GM12878 (cell line): Measurements from ENCODE around the gene XPO5. TPM values are rescaled to one million over a fixed set of nuclear protein-coding genes. Genes with fewer than 3 reads are reported as not detected.

Experiments
- ATAC-seq: fragments of 200-7000 bp; cut with Tn5 transposase; 3 replicates; pipeline ENCODE4 v1.9.1; 2020; ENCODE audit warnings: mild to moderate bottlenecking, moderate library complexity
- BruUV-seq: library from RNA; stranded (reverse); fragments of 400-500 nt; replicated peaks from 2 replicates; lab custom pipeline; 2021; lab: Mats Ljungman, UMichigan
- CTCF ChIA-PET: fragments of 300-600 bp; sonication (Branson Sonifier 250); formaldehyde crosslinking; extraction: SDS; loops from one replicate; lab custom pipeline; 2021; ENCODE audit warnings: inconsistent platforms; lab: Yijun Ruan, JAX
- POLR2A ChIA-PET: fragments of 350-600 bp; formaldehyde crosslinking; extraction: SDS; loops from one replicate; lab custom pipeline; 2021; ENCODE audit warnings: inconsistent platforms; lab: Charles Lee
- RAD21 ChIA-PET: fragments of 300-600 bp; sonication (Branson Sonifier 250); formaldehyde crosslinking; loops from one replicate; lab custom pipeline; 2023; ENCODE audit warnings: antibody characterized with exemption; ENCODE audit not compliant: unreplicated experiment; lab: Charles Lee
- SMC1A ChIA-PET: fragments of 300-600 bp; sonication (Branson Sonifier 250); formaldehyde crosslinking; loops from one replicate; lab custom pipeline; 2023; ENCODE audit not compliant: unreplicated experiment, uncharacterized antibody; lab: Charles Lee
- DNase-seq: peaks from one replicate; pipeline ENCODE4 v3.0.0-alpha.2; 2011; ENCODE audit warnings: low read depth, low spot score
- FAIRE-seq: peaks from 3 replicates; lab custom pipeline; 2011; peaks lifted over from hg19 to GRCh38; lab: Jason Lieb, UNC
- H2AFZ ChIP-seq: 2 replicates; pipeline ENCODE4 v1.6.0; 2011; ENCODE audit warnings: low read depth, low read length, control low read depth; ENCODE audit not compliant: control insufficient read depth
- H3K27ac ChIP-seq: 2 replicates; pipeline ENCODE4 v1.5.1; 2011; ENCODE audit warnings: control low read depth; ENCODE audit not compliant: control insufficient read depth, insufficient read depth
- H3K27me3 ChIP-seq, 2 experiments: replicated peaks in 1 of 2; 2 replicates each; pipeline versions ENCODE4 v1.6.0 to v1.6.1; 2011; ENCODE audit warnings: low read length in 1 of 2; ENCODE audit not compliant: control insufficient read depth in 2 of 2, insufficient read depth in 2 of 2
- H3K36me3 ChIP-seq, 2 experiments: 2 replicates each; pipeline ENCODE4 v1.5.1; 2011; ENCODE audit warnings: low read length in 1 of 2; ENCODE audit not compliant: control insufficient read depth in 2 of 2, insufficient read depth in 2 of 2
- H3K4me1 ChIP-seq: 2 replicates; pipeline ENCODE4 v1.6.1; 2011; ENCODE audit warnings: mild to moderate bottlenecking, low read length, moderate library complexity, mixed read lengths; ENCODE audit not compliant: control insufficient read depth, insufficient read depth
- H3K4me2 ChIP-seq: 2 replicates; pipeline ENCODE4 v1.6.0; 2011; ENCODE audit warnings: control low read depth; ENCODE audit not compliant: control insufficient read depth, insufficient read depth
- H3K4me3 ChIP-seq: fragments of 200-600 bp; sonication (generic); 2 replicates; pipeline ENCODE4 v1.5.1; 2016
- H3K79me2 ChIP-seq: 2 replicates; pipeline ENCODE4 v1.6.0; 2011; ENCODE audit warnings: low read length; ENCODE audit not compliant: control insufficient read depth, insufficient read depth
- H3K9ac ChIP-seq: 2 replicates; pipeline ENCODE4 v1.8.0; 2011; ENCODE audit warnings: low read length, control low read depth, mixed read lengths; ENCODE audit not compliant: control insufficient read depth, insufficient read depth
- H3K9me3 ChIP-seq: replicated peaks from 3 replicates; pipeline ENCODE4 v1.5.1; 2011; ENCODE audit warnings: mild to moderate bottlenecking, low read length; ENCODE audit not compliant: control insufficient read depth, insufficient read depth
- H4K20me1 ChIP-seq: 2 replicates; pipeline ENCODE4 v1.6.0; 2011; ENCODE audit not compliant: control insufficient read depth, insufficient read depth
- IKZF1 ChIP-seq: fragments of 450-650 bp; conservative IDR thresholded peaks from 2 replicates; pipeline ENCODE4 v1.6.1; 2017; ENCODE audit warnings: antibody characterized with exemption, mild to moderate bottlenecking
- MTA3 ChIP-seq: IDR thresholded peaks from 2 replicates; pipeline ENCODE4 v1.6.1; 2012; ENCODE audit warnings: low read length, inconsistent platforms, borderline replicate concordance
- NFYA ChIP-seq: IDR thresholded peaks from 2 replicates; pipeline ENCODE4 v1.6.1; 2011; ENCODE audit warnings: low read depth, mild to moderate bottlenecking, low read length, improper control_type of control experiment, borderline replicate concordance
- POLR2AphosphoS2 ChIP-seq: IDR thresholded peaks from 2 replicates; pipeline ENCODE4 v1.6.1; 2011; ENCODE audit warnings: low read depth, mild to moderate bottlenecking, low read length, improper control_type of control experiment, moderate library complexity
- SRF ChIP-seq, 2 experiments: IDR thresholded peaks; 2 replicates each; pipeline ENCODE4 v1.6.1; 2011; ENCODE audit warnings: low read depth in 2 of 2, low read length in 2 of 2, mild to moderate bottlenecking in 1 of 2, moderate library complexity in 1 of 2
- ZNF207 ChIP-seq: fragments of 450-650 bp; IDR thresholded peaks from 2 replicates; pipeline ENCODE4 v1.6.1; 2014; ENCODE audit warnings: antibody characterized with exemption, mild to moderate bottlenecking, borderline replicate concordance
- WGBS: methylation state at CpG from one replicate; pipeline ENCODE4 v1.1.6; 2016; ENCODE audit warnings: low lambda C conversion rate; ENCODE audit not compliant: insufficient replicate concordance, insufficient coverage; ENCODE audit errors: missing lambda C conversion rate; 5-methylcytosine and 5-hydroxymethylcytosine counted together
- in situ Hi-C: fragments of 300-500 bp; cut with MboI; formaldehyde crosslinking; loops from 9 replicates; pipeline ENCODE4 v1.14.3; 2018; ENCODE audit warnings: mixed read lengths
- intact Hi-C: fragments of 100-400 bp; cut with micrococcal nuclease; formaldehyde crosslinking; loops from one replicate; pipeline ENCODE4 v1.14.2; 2022; ENCODE audit not compliant: unreplicated experiment
- polyA plus RNA-seq, 11 experiments: library from polyadenylated mRNA; depleted of rRNA in 4 of 11; unstranded in 6 of 11; stranded (reverse) in 5 of 11; fragments of >200 nt; fragmentation: Nextera tagmentation in 4 of 11; fragmentation: Illumina TruSeq in 1 of 11; extraction: Ambion mirVana in 4 of 11; extraction: Trizol in 1 of 11; gene quantifications; 1 replicate in 1 of 11; 2 replicates in 10 of 11; pipeline versions ENCODE4 v1.2.1 to v1.2.3, GENCODE V29; 2011 to 2016; ENCODE audit warnings: inconsistent platforms in 2 of 11, missing spikeins in 2 of 11, low read depth in 1 of 11
- total RNA-seq, 4 experiments: library from RNA; depleted of rRNA in 3 of 4; stranded (reverse); fragments of >200 nt in 3 of 4; fragmentation: Illumina TruSeq in 1 of 4; extraction: Trizol in 1 of 4; gene quantifications; 2 replicates each; pipeline versions ENCODE4 v1.2.1 to v1.2.3, GENCODE V29; 2013 to 2021
- TF ChIP-seq, protein P1 (sequence below): IDR thresholded peaks from 2 replicates; pipeline ENCODE4 v1.6.1; 2012; ENCODE audit warnings: low read depth, low read length, improper control_type of control experiment
- TF ChIP-seq, protein P2 (sequence below): fragments of 450-650 bp; IDR thresholded peaks from 2 replicates; pipeline ENCODE4 v1.6.1; 2018; ENCODE audit warnings: mild to moderate bottlenecking, low read depth, moderate library complexity; ENCODE audit not compliant: partially characterized antibody
- TF ChIP-seq, protein P3 (sequence below): fragments of 150-350 bp; IDR thresholded peaks from 2 replicates; pipeline ENCODE4 v1.6.1; 2016; ENCODE audit warnings: low read depth, low read length

Gene XPO5
- total and polyA plus RNA-seq, 10 of the 15 experiments (the other 5 are each of a cell fraction or from before 2014, with no cell fraction given), result 11.3 to 76.0 (median 41.6) TPM

DNA sequence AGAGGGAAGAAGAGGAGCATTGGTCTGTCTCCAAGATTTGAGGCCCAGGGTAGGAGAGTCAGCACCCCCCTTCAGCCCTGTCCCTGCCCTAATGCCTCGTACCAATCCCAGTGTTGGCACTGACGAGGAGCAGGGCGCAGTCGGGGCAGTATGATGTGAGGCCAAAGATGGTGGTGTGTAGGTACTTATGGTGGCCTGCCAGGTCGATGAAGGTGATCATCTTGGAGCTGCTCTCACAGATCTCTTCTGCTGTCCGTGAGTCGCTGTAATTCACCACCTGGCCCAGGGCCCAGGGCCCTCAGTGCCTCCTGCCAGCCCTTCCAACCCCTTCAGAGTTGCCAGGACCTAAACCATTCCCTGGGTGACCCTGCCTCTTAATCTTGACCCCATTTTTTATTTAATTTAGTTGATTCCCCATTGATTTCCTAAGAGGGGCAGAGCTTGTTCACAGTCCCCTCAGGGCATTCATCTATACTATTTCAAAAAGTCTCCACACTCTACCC is 49.0 kb upstream of the XPO5 start:
- FAIRE-seq, result no peak
- no peak for ATAC-seq
- ChIA-PET SMC1A (no interaction called here), CTCF (interaction anchor here (1.0 kb wide), 1 partner anchor 142 kb away, joined by 3 read pairs; no protein-coding TSS in a partner anchor), RAD21 (no interaction called here), POLR2A (interaction anchor here (1.8 kb wide), 1 partner anchor 11 kb away, joined by 4 read pairs; no protein-coding TSS in a partner anchor)
- no peaks in the 10 kb centered on the region for H3K9me3 ChIP-seq
- no peak overlapping the region for H3K27ac ChIP-seq
- TF ChIP-seq POLR2AphosphoS2 (no peak), IKZF1 (no peak), NFYA (no peak), MTA3 (no peak), ZNF207 (no peak), SRF (IDR thresholded peaks at IDR 0.05; ENCODE audit: low read depth in 2 of 2, low read length in 2 of 2) (no peak)
- TF ChIP-seq, protein P1, sequence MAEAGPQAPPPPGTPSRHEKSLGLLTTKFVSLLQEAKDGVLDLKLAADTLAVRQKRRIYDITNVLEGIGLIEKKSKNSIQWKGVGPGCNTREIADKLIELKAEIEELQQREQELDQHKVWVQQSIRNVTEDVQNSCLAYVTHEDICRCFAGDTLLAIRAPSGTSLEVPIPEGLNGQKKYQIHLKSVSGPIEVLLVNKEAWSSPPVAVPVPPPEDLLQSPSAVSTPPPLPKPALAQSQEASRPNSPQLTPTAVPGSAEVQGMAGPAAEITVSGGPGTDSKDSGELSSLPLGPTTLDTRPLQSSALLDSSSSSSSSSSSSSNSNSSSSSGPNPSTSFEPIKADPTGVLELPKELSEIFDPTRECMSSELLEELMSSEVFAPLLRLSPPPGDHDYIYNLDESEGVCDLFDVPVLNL, result no peak
- TF ChIP-seq, protein P2, sequence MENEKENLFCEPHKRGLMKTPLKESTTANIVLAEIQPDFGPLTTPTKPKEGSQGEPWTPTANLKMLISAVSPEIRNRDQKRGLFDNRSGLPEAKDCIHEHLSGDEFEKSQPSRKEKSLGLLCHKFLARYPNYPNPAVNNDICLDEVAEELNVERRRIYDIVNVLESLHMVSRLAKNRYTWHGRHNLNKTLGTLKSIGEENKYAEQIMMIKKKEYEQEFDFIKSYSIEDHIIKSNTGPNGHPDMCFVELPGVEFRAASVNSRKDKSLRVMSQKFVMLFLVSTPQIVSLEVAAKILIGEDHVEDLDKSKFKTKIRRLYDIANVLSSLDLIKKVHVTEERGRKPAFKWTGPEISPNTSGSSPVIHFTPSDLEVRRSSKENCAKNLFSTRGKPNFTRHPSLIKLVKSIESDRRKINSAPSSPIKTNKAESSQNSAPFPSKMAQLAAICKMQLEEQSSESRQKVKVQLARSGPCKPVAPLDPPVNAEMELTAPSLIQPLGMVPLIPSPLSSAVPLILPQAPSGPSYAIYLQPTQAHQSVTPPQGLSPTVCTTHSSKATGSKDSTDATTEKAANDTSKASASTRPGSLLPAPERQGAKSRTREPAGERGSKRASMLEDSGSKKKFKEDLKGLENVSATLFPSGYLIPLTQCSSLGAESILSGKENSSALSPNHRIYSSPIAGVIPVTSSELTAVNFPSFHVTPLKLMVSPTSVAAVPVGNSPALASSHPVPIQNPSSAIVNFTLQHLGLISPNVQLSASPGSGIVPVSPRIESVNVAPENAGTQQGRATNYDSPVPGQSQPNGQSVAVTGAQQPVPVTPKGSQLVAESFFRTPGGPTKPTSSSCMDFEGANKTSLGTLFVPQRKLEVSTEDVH, result no peak
- TF ChIP-seq, protein P3, sequence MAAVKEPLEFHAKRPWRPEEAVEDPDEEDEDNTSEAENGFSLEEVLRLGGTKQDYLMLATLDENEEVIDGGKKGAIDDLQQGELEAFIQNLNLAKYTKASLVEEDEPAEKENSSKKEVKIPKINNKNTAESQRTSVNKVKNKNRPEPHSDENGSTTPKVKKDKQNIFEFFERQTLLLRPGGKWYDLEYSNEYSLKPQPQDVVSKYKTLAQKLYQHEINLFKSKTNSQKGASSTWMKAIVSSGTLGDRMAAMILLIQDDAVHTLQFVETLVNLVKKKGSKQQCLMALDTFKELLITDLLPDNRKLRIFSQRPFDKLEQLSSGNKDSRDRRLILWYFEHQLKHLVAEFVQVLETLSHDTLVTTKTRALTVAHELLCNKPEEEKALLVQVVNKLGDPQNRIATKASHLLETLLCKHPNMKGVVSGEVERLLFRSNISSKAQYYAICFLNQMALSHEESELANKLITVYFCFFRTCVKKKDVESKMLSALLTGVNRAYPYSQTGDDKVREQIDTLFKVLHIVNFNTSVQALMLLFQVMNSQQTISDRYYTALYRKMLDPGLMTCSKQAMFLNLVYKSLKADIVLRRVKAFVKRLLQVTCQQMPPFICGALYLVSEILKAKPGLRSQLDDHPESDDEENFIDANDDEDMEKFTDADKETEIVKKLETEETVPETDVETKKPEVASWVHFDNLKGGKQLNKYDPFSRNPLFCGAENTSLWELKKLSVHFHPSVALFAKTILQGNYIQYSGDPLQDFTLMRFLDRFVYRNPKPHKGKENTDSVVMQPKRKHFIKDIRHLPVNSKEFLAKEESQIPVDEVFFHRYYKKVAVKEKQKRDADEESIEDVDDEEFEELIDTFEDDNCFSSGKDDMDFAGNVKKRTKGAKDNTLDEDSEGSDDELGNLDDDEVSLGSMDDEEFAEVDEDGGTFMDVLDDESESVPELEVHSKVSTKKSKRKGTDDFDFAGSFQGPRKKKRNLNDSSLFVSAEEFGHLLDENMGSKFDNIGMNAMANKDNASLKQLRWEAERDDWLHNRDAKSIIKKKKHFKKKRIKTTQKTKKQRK, result no peak
- H3K4me2 ChIP-seq, result no peak overlapping the region
- H3K79me2 ChIP-seq, result peaks cover 22% of the 10 kb centered on the region
- peaks cover 20 to 48% of the 10 kb centered on the region in 2 experiments for H3K36me3 ChIP-seq
- H4K20me1 ChIP-seq, result no peaks in the 10 kb centered on the region
- no peak overlapping the region for H3K9ac ChIP-seq
- intact Hi-C loops (no loop called here), in situ Hi-C loops (no loop called here)
- no peaks in the 10 kb centered on the region for H3K27me3 ChIP-seq
- no peak overlapping the region for H3K4me3 ChIP-seq
- no peak overlapping the region for H2AFZ ChIP-seq
- no TSS peak for BruUV-seq
- WGBS, result 90% methylated on average over 7 of the region's 7 CpGs
- peaks cover 9% of the 10 kb centered on the region for H3K4me1 ChIP-seq
- DNase-seq, result no peak
